Activated CD8-positive, alpha-beta T cell treated with anti-CD3 and anti-CD28 coated beads for 36 hours (primary cell): ENCODE data around the gene LUC7L2. TPM values are rescaled to one million over a fixed set of nuclear protein-coding genes. Genes with fewer than 3 reads are reported as not detected.
"Not testable (repeated sequence)": the region's sequence is repeated elsewhere in the genome, so short reads cannot be mapped to it uniquely, and the experiment has no call there.

Experiments used
- ATAC-seq: fragments of 200-7000 bp; cut with Tn5 transposase; one replicate; pipeline ENCODE4 v1.10.0; 2021; ENCODE audit warnings: mild to moderate bottlenecking, moderate library complexity
- CTCF ChIA-PET: fragments of 350-600 bp; sonication (Branson Sonifier 250); formaldehyde crosslinking; loops from one replicate; lab custom pipeline; 2021; ENCODE audit warnings: antibody characterized with exemption; lab: Charles Lee
- POLR2A ChIA-PET: fragments of 350-600 bp; sonication (Branson Sonifier 250); formaldehyde crosslinking; loops from one replicate; lab custom pipeline; 2021; ENCODE audit warnings: antibody characterized with exemption; lab: Charles Lee
- DNase-seq: peaks from one replicate; pipeline ENCODE4 v3.0.0-alpha.2; 2020
- H3K27ac Mint-ChIP-seq: one replicate; pipeline ENCODE4 v1.8.0; 2021; ENCODE audit warnings: mild to moderate bottlenecking, mixed read lengths
- H3K27me3 Mint-ChIP-seq: one replicate; pipeline ENCODE4 v1.8.0; 2021; ENCODE audit warnings: mixed read lengths
- H3K36me3 Mint-ChIP-seq: one replicate; pipeline ENCODE4 v1.8.0; 2021; ENCODE audit warnings: low read depth, mixed read lengths
- H3K4me1 Mint-ChIP-seq: one replicate; pipeline ENCODE4 v1.8.0; 2021; ENCODE audit warnings: low read depth, mixed read lengths
- H3K4me3 Mint-ChIP-seq: one replicate; pipeline ENCODE4 v1.8.0; 2021; ENCODE audit warnings: mild to moderate bottlenecking, moderate library complexity, mixed read lengths
- H3K9me3 Mint-ChIP-seq: one replicate; pipeline ENCODE4 v1.8.0; 2021; ENCODE audit warnings: mixed read lengths
- intact Hi-C: fragments of 100-400 bp; cut with micrococcal nuclease; formaldehyde crosslinking; loops from one replicate; pipeline ENCODE4 v1.10.0; 2022
- total RNA-seq, 2 experiments: library from RNA; stranded (reverse); gene quantifications; one replicate each; pipeline ENCODE4 v1.2.3, GENCODE V29; 2021
- TF ChIP-seq, protein P1 (sequence below): fragments of 200-600 bp; IDR thresholded peaks from one replicate; pipeline ENCODE4 v1.8.0; 2022; ENCODE audit warnings: antibody characterized with exemption, mild to moderate bottlenecking

The LUC7L2 gene
- total RNA-seq, 2 experiments from 2014 or later: 133 to 140 TPM

DNA sequence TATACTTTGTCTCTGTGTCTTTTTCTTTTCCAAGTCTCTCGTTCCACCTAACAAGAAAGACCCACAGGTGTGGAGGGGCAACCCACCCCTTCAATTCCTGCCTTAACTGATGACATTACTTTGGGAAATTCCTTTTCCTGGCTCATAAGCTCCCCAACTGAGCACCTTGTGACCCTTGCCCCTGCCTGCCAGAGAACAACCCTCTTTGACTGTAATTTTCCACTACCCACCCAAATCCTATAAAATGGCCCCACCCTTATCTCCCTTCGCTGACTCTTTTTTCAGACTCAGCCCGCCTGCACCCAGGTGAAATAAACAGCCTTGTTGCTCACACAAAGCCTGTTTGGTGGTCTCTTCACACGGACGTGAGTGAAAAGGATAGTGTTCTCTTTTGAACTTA is 108.6 kb downstream of the LUC7L2 start:
- POLR2A ChIA-PET, DNase-seq, H3K27me3 Mint-ChIP-seq, H3K4me3 Mint-ChIP-seq, H3K9me3 Mint-ChIP-seq, ATAC-seq, H3K4me1 Mint-ChIP-seq, CTCF ChIA-PET, H3K27ac Mint-ChIP-seq, intact Hi-C loops, H3K36me3 Mint-ChIP-seq: not testable (repeated sequence)

DNA sequence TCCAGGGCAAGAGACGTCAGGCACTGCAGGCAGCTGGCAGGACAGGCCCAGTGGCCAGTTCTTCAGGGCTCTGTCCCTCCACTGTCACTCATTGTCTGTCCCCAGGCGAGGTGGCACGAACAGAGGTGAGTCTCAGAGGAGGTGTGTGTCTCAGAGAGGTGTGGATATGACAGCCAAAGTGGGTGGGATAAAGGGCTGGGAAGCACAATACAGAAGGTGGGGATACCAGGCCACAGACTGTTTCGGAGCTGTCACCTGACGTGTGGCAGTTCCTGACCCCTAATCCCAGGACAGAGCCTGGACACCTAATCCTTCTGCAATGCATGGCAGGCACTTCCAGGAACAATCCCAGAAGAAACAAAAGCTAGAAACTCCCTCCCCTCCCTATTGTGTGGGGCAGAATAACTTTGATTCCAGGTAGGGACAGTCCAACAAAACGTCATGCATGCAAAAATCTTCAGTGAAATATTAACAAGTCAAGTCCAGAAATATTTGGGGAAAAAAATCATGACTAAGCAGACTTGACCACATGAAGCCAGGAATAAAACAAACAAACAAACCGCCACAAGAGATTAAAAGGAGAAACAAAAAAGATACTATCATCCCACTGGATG is 112.2 kb downstream of the LUC7L2 start:
- POLR2A ChIA-PET: no interaction called here
- Mint-ChIP-seq H3K4me1 (no peaks in the 10 kb centered on the region), H3K27ac (no peak overlapping the region), H3K36me3 (no peaks in the 10 kb centered on the region), H3K4me3 (no peak overlapping the region), H3K9me3 (peaks cover 5% of the 10 kb centered on the region), H3K27me3 (no peaks in the 10 kb centered on the region)
- TF ChIP-seq, protein P1, sequence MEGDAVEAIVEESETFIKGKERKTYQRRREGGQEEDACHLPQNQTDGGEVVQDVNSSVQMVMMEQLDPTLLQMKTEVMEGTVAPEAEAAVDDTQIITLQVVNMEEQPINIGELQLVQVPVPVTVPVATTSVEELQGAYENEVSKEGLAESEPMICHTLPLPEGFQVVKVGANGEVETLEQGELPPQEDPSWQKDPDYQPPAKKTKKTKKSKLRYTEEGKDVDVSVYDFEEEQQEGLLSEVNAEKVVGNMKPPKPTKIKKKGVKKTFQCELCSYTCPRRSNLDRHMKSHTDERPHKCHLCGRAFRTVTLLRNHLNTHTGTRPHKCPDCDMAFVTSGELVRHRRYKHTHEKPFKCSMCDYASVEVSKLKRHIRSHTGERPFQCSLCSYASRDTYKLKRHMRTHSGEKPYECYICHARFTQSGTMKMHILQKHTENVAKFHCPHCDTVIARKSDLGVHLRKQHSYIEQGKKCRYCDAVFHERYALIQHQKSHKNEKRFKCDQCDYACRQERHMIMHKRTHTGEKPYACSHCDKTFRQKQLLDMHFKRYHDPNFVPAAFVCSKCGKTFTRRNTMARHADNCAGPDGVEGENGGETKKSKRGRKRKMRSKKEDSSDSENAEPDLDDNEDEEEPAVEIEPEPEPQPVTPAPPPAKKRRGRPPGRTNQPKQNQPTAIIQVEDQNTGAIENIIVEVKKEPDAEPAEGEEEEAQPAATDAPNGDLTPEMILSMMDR: no peak
- intact Hi-C loops: no loop called here
- CTCF ChIA-PET: interaction anchor here (1.9 kb wide), 1 partner anchor 37 kb away, joined by 10 read pairs; no protein-coding TSS in a partner anchor
- no peak for ATAC-seq
- no peak for DNase-seq

Other genes starting within 250 kb of the LUC7L2 start
- 1 to 10 TPM; 7.0 to 7.6 TPM for gene UBN2, start 128.7 kb upstream of the LUC7L2 start, total RNA-seq
- 10 to 100 TPM in 1 of 2 experiments, 1 to 10 TPM in 1; 9.9 to 12.6 TPM for gene FMC1, start 18.6 kb upstream of the LUC7L2 start, total RNA-seq
- gene KLRG2, start 123.8 kb downstream of the LUC7L2 start, total RNA-seq: under 1 TPM; 0.50 to 0.54 TPM
- not detected for gene CLEC2L, start 163.8 kb downstream of the LUC7L2 start, total RNA-seq